HCT116 (cell line): ENCODE data around the gene SCAMP1. TPM values are rescaled to one million over a fixed set of nuclear protein-coding genes. Genes with fewer than 3 reads are reported as not detected.

Experiments used
- ATAC-seq: fragments of 200-7000 bp; cut with Tn5 transposase; 2 replicates; pipeline ENCODE4 v1.9.1; 2020; ENCODE audit warnings: mild to moderate bottlenecking, moderate library complexity
- BruUV-seq: library from RNA; stranded (reverse); fragments of 400-500 nt; replicated peaks from 2 replicates; lab custom pipeline; 2021; lab: Mats Ljungman, UMichigan
- CTCF ChIA-PET: fragments of 300-600 bp; sonication (Branson Sonifier 250); formaldehyde crosslinking; loops from one replicate; lab custom pipeline; 2021; ENCODE audit warnings: antibody characterized with exemption; lab: Charles Lee
- POLR2A ChIA-PET: fragments of 300-600, 350-600 bp; sonication (Branson Sonifier 250); formaldehyde crosslinking; loops from one replicate; lab custom pipeline; 2021; ENCODE audit warnings: antibody characterized with exemption; lab: Charles Lee
- RAD21 ChIA-PET, 2 experiments: fragments of 300-600 bp; sonication (Branson Sonifier 250); formaldehyde crosslinking; loops; one replicate each; lab custom pipeline; 2023; ENCODE audit warnings: low total read pairs in 2 of 2; ENCODE audit not compliant: uncharacterized antibody in 2 of 2, unreplicated experiment in 2 of 2, low non-redundant PET in 1 of 2; lab: Charles Lee
- DNase-seq: peaks from one replicate; pipeline ENCODE4 v3.0.0-alpha.2; 2010; ENCODE audit warnings: low read depth, low spot score
- H2AFZ ChIP-seq: fragments of 200-600 bp; shearing (Covaris generic), sonication (generic); 2 replicates; pipeline ENCODE4 v1.6.1; 2017; ENCODE audit warnings: low read depth, mixed run types, mixed read lengths, antibody characterized with exemption, low read length; ENCODE audit not compliant: poor library complexity, severe bottlenecking
- H3K27ac ChIP-seq: 2 replicates; pipeline ENCODE4 v1.5.1; 2012; ENCODE audit warnings: low read depth, low read length
- H3K27me3 ChIP-seq: fragments of 200-600 bp; sonication (generic); 2 replicates; pipeline ENCODE4 v1.6.1; 2016; ENCODE audit warnings: mixed run types, low read length, mixed read lengths; ENCODE audit not compliant: insufficient read depth
- H3K36me3 ChIP-seq, 2 experiments: fragments of 200-500 bp in 1 of 2; fragments of 200-600 bp in 1 of 2; sonication (Bioruptor generic) in 1 of 2; sonication (generic) in 1 of 2; 2 replicates each; pipeline versions ENCODE4 v1.5.1 to v1.6.1; 2014 to 2016; ENCODE audit warnings: low read length in 2 of 2, inconsistent platforms in 1 of 2, mixed read lengths in 1 of 2, mixed run types in 1 of 2; ENCODE audit not compliant: insufficient read depth in 2 of 2, control insufficient read depth in 1 of 2
- H3K4me1 ChIP-seq, 2 experiments: fragments of 200-600 bp in 1 of 2; sonication (generic) in 1 of 2; 2 replicates each; pipeline versions ENCODE4 v1.5.1 to v1.6.1; 2012 to 2017; ENCODE audit warnings: low read length in 2 of 2, inconsistent platforms in 1 of 2, mild to moderate bottlenecking in 1 of 2, mixed read lengths in 1 of 2, mixed run types in 1 of 2, moderate library complexity in 1 of 2; ENCODE audit not compliant: insufficient read depth in 2 of 2, control insufficient read depth in 1 of 2
- H3K4me2 ChIP-seq: fragments of 200-600 bp; sonication (generic); 2 replicates; pipeline ENCODE4 v1.6.1; 2017; ENCODE audit warnings: mixed run types, low read length, mixed read lengths
- H3K4me3 ChIP-seq, 2 experiments: fragments of 200-600 bp in 1 of 2; sonication (generic) in 1 of 2; replicated peaks in 1 of 2; 2 replicates each; pipeline ENCODE4 v1.5.1; 2011 to 2016; ENCODE audit warnings: low read length in 2 of 2, control low read depth in 1 of 2, low read depth in 1 of 2, mild to moderate bottlenecking in 1 of 2, mixed read lengths in 1 of 2, mixed run types in 1 of 2
- H3K79me2 ChIP-seq: fragments of 200-600 bp; sonication (generic); 2 replicates; pipeline ENCODE4 v1.6.1; 2017; ENCODE audit warnings: mild to moderate bottlenecking, mixed run types, low read length, moderate library complexity, mixed read lengths; ENCODE audit not compliant: insufficient read depth
- H3K9ac ChIP-seq: fragments of 200-600 bp; sonication (generic); 2 replicates; pipeline ENCODE4 v1.6.1; 2016; ENCODE audit warnings: low read length, mixed read lengths
- H3K9me2 ChIP-seq: fragments of 200-600 bp; sonication (generic), shearing (Covaris generic); 2 replicates; pipeline ENCODE4 v1.6.1; 2017; ENCODE audit warnings: mixed run types, mild to moderate bottlenecking, moderate library complexity; ENCODE audit not compliant: insufficient read depth
- H3K9me3 ChIP-seq, 2 experiments: fragments of 200-500 bp in 1 of 2; fragments of 200-600 bp in 1 of 2; sonication (Bioruptor generic) in 1 of 2; sonication (generic) in 1 of 2; 2 replicates each; pipeline ENCODE4 v1.6.1; 2014 to 2017; ENCODE audit warnings: low read length in 2 of 2, mixed read lengths in 2 of 2, inconsistent platforms in 1 of 2, low read depth in 1 of 2, mild to moderate bottlenecking in 1 of 2, mixed run types in 1 of 2, moderate library complexity in 1 of 2; ENCODE audit not compliant: control insufficient read depth in 1 of 2, insufficient read depth in 1 of 2
- H4K20me1 ChIP-seq: fragments of 200-600 bp; sonication (generic), shearing (Covaris generic); 2 replicates; pipeline ENCODE4 v1.6.1; 2017; ENCODE audit warnings: mixed run types, mild to moderate bottlenecking, moderate library complexity; ENCODE audit not compliant: insufficient read depth
- CBX3 ChIP-seq: IDR thresholded peaks from 2 replicates; pipeline ENCODE4 v1.6.1; 2012; ENCODE audit warnings: low read depth
- CEBPB ChIP-seq: IDR thresholded peaks from 2 replicates; pipeline ENCODE4 v1.6.1; 2012; ENCODE audit warnings: low read depth
- ELF1 ChIP-seq: IDR thresholded peaks from 2 replicates; pipeline ENCODE4 v1.6.1; 2012; ENCODE audit warnings: low read depth, borderline replicate concordance
- EZH2 ChIP-seq: fragments of 200-600 bp; sonication (generic); IDR thresholded peaks from 2 replicates; pipeline ENCODE4 v1.6.1; 2017; ENCODE audit warnings: antibody characterized with exemption, mixed run types
- FOSL1 ChIP-seq: IDR thresholded peaks from 2 replicates; pipeline ENCODE4 v1.6.1; 2012; ENCODE audit warnings: low read depth
- POLR2AphosphoS5 ChIP-seq: IDR thresholded peaks from 2 replicates; pipeline ENCODE4 v1.6.1; 2011; ENCODE audit warnings: mild to moderate bottlenecking, low read depth, low read length, moderate library complexity
- SP1 ChIP-seq: IDR thresholded peaks from 2 replicates; pipeline ENCODE4 v1.6.1; 2012; ENCODE audit warnings: low read depth
- TCF7L2 ChIP-seq: IDR thresholded peaks from 2 replicates; pipeline ENCODE4 v1.7.0; 2011; ENCODE audit warnings: borderline replicate concordance, inconsistent platforms; ENCODE audit not compliant: insufficient read depth, insufficient read length; ENCODE audit errors: extremely low read depth
- ZFX ChIP-seq: fragments of 450-650 bp; IDR thresholded peaks from 2 replicates; pipeline ENCODE4 v1.6.1; 2017
- intact Hi-C: fragments of 100-400 bp; cut with micrococcal nuclease; formaldehyde crosslinking; loops from 2 replicates; pipeline ENCODE4 v1.10.0; 2022
- total RNA-seq: library from RNA; stranded (reverse); gene quantifications from one replicate; pipeline ENCODE4 v1.2.1, GENCODE V29; 2021; ENCODE audit not compliant: unreplicated experiment
- TF ChIP-seq, protein P1 (sequence below): IDR thresholded peaks from 2 replicates; pipeline ENCODE4 v1.6.1; 2012
- TF ChIP-seq, protein P2 (sequence below), 3 experiments: fragments of 200-600 bp in 1 of 3; sonication (generic) in 1 of 3; IDR thresholded peaks in 2 of 3; conservative IDR thresholded peaks in 1 of 3; 2 replicates each; pipeline ENCODE4 v1.5.1; 2012 to 2017; ENCODE audit warnings: low read depth in 2 of 3, low read length in 2 of 3, antibody characterized with exemption in 1 of 3, borderline replicate concordance in 1 of 3, control low read depth in 1 of 3, mild to moderate bottlenecking in 1 of 3, mixed read lengths in 1 of 3, mixed run types in 1 of 3, moderate library complexity in 1 of 3; ENCODE audit not compliant: insufficient read depth in 1 of 3

SCAMP1 gene
- total RNA-seq, 1 experiment from 2014 or later, result 46.4 TPM

GRCh38 chr5:78416677-78417425 lies 56.4 kb downstream of the SCAMP1 start (continued):
- TF ChIP-seq SP1, result no peak

- intact Hi-C loops, result no loop called here
- ChIA-PET CTCF (no interaction called here), RAD21 (no interaction called here), POLR2A (no interaction called here)
- Histone ChIP-seq H3K79me2 (no peaks in the 10 kb centered on the region), H3K9me3 (no peaks in the 10 kb centered on the region), H3K9ac (no peak overlapping the region), H3K27ac (no peak overlapping the region), H2AFZ (no peak overlapping the region), H3K4me2 (no peak overlapping the region), H3K4me3 (no peak overlapping the region), H3K27me3 (no peaks in the 10 kb centered on the region), H4K20me1 (no peaks in the 10 kb centered on the region), H3K36me3 (peaks cover 0 to 2% of the 10 kb centered on the region in 2 experiments; a peak in 1 of 4 replicates), H3K9me2 (no peaks in the 10 kb centered on the region), H3K4me1 (no peaks in the 10 kb centered on the region)
- no peak for ATAC-seq
- no peak for DNase-seq
- no TSS peak for BruUV-seq
- TF ChIP-seq CBX3, result no peak
- no peak for TF ChIP-seq EZH2
- no peak for TF ChIP-seq POLR2AphosphoS5
- TF ChIP-seq, protein P1, sequence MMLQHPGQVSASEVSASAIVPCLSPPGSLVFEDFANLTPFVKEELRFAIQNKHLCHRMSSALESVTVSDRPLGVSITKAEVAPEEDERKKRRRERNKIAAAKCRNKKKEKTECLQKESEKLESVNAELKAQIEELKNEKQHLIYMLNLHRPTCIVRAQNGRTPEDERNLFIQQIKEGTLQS, result no peak
- no peak for TF ChIP-seq FOSL1
- TF ChIP-seq ELF1, result no peak
- no peak for TF ChIP-seq CEBPB
- TF ChIP-seq, protein P2, sequence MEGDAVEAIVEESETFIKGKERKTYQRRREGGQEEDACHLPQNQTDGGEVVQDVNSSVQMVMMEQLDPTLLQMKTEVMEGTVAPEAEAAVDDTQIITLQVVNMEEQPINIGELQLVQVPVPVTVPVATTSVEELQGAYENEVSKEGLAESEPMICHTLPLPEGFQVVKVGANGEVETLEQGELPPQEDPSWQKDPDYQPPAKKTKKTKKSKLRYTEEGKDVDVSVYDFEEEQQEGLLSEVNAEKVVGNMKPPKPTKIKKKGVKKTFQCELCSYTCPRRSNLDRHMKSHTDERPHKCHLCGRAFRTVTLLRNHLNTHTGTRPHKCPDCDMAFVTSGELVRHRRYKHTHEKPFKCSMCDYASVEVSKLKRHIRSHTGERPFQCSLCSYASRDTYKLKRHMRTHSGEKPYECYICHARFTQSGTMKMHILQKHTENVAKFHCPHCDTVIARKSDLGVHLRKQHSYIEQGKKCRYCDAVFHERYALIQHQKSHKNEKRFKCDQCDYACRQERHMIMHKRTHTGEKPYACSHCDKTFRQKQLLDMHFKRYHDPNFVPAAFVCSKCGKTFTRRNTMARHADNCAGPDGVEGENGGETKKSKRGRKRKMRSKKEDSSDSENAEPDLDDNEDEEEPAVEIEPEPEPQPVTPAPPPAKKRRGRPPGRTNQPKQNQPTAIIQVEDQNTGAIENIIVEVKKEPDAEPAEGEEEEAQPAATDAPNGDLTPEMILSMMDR (IDR thresholded peaks at IDR 0.05 in 2 of 3, conservative IDR thresholded peaks at IDR 0.05 in 1 of 3; ENCODE audit: borderline replicate concordance in 1 of 3, insufficient read depth in 1 of 3, low read depth in 2 of 3, low read length in 2 of 3), result no peak
- TF ChIP-seq TCF7L2, result no peak
- TF ChIP-seq ZFX, result no peak
Observed at GRCh38 chr5:78419396-78419795, 59.0 kb downstream of the SCAMP1 start.
